HepG2 (cell line): ENCODE data around the gene ARHGAP45. TPM values are rescaled to one million over a fixed set of nuclear protein-coding genes. Genes with fewer than 3 reads are reported as not detected.

Source experiments
- ATAC-seq: fragments of 200-7000 bp; cut with Tn5 transposase; 3 replicates; pipeline ENCODE4 v1.9.1; 2020; ENCODE audit warnings: mild to moderate bottlenecking, moderate library complexity
- BruUV-seq: library from RNA; stranded (reverse); fragments of 400-500 nt; replicated peaks from 2 replicates; lab custom pipeline; 2021; lab: Mats Ljungman, UMichigan
- CTCF ChIA-PET: fragments of 300-600 bp; formaldehyde crosslinking; extraction: SDS; loops from one replicate; lab custom pipeline; 2021; ENCODE audit warnings: low total read pairs, inconsistent platforms, low intra/inter-chr PET ratio; lab: Yijun Ruan, JAX
- POLR2A ChIA-PET: fragments of 350-600 bp; sonication (Branson Sonifier 250); formaldehyde crosslinking; loops from one replicate; lab custom pipeline; 2020; ENCODE audit warnings: antibody characterized with exemption, inconsistent platforms; lab: Yijun Ruan, JAX
- DNase-seq: peaks from one replicate; pipeline ENCODE4 v3.0.0-alpha.2; 2015; ENCODE audit warnings: low spot score
- FAIRE-seq: peaks from 3 replicates; lab custom pipeline; 2011; peaks lifted over from hg19 to GRCh38; lab: Jason Lieb, UNC
- H2AFZ ChIP-seq: one replicate; pipeline ENCODE4 v1.6.1; 2011; ENCODE audit warnings: low read length, inconsistent platforms
- H3K27ac ChIP-seq: fragments of 300-600 bp; 3 replicates; pipeline ENCODE4 v1.8.0; 2011; ENCODE audit warnings: mixed run types, mild to moderate bottlenecking, mixed read lengths, low read length, inconsistent platforms; ENCODE audit not compliant: insufficient read depth; ENCODE audit errors: extremely low read length
- H3K27me3 ChIP-seq, 2 experiments: fragments of 200-600 bp in 1 of 2; 2 replicates in 1 of 2; 3 replicates in 1 of 2; pipeline versions ENCODE4 v1.6.0 to v1.8.0; 2011; ENCODE audit warnings: low read length in 2 of 2, mild to moderate bottlenecking in 2 of 2, moderate library complexity in 2 of 2, inconsistent platforms in 1 of 2; ENCODE audit not compliant: insufficient read depth in 2 of 2, control insufficient read depth in 1 of 2
- H3K36me3 ChIP-seq, 2 experiments: fragments of 200-600 bp in 1 of 2; replicated peaks in 1 of 2; 2 replicates in 1 of 2; 3 replicates in 1 of 2; pipeline versions ENCODE4 v1.5.1 to v1.8.0; 2011; ENCODE audit warnings: low read length in 2 of 2, inconsistent platforms in 1 of 2; ENCODE audit not compliant: insufficient read depth in 2 of 2, control insufficient read depth in 1 of 2
- H3K4me1 ChIP-seq: 2 replicates; pipeline ENCODE4 v1.5.1; 2012; ENCODE audit warnings: low read length, inconsistent platforms; ENCODE audit not compliant: insufficient read depth
- H3K4me2 ChIP-seq: 2 replicates; pipeline ENCODE4 v1.6.0; 2011; ENCODE audit warnings: low read depth, low read length, inconsistent platforms
- H3K4me3 ChIP-seq, 3 experiments: fragments of 200-600 bp in 1 of 3; sonication (generic), shearing (Covaris generic) in 1 of 3; replicated peaks in 1 of 3; 2 replicates each; pipeline ENCODE4 v1.5.1; 2011 to 2016; ENCODE audit warnings: low read length in 3 of 3, inconsistent platforms in 2 of 3, low read depth in 2 of 3, mild to moderate bottlenecking in 2 of 3, control low read depth in 1 of 3, mixed read lengths in 1 of 3; ENCODE audit not compliant: insufficient read depth in 1 of 3
- H3K79me2 ChIP-seq: one replicate; pipeline ENCODE4 v1.6.1; 2011; ENCODE audit warnings: low read length, inconsistent platforms; ENCODE audit not compliant: insufficient read depth
- H3K9ac ChIP-seq: 2 replicates; pipeline ENCODE4 v1.6.0; 2011; ENCODE audit warnings: mild to moderate bottlenecking, low read depth, low read length, inconsistent platforms; ENCODE audit not compliant: insufficient read depth
- H3K9me3 ChIP-seq: 2 replicates; pipeline ENCODE4 v1.5.1; 2012; ENCODE audit warnings: mild to moderate bottlenecking, low read length
- H4K20me1 ChIP-seq: 2 replicates; pipeline ENCODE4 v1.6.0; 2011; ENCODE audit warnings: inconsistent platforms, mild to moderate bottlenecking, low read length, moderate library complexity; ENCODE audit not compliant: insufficient read depth
- CHCHD3 ChIP-seq: sonication (generic); formaldehyde crosslinking; IDR thresholded peaks from 2 replicates; pipeline ENCODE4 v1.8.0; 2022; ENCODE audit warnings: mild to moderate bottlenecking, missing genetic modification reagents, moderate library complexity
- DNMT3B ChIP-seq: conservative IDR thresholded peaks from 2 replicates; pipeline ENCODE4 v1.6.1; 2016; ENCODE audit warnings: missing biosample characterization, control low read depth
- HIC2 ChIP-seq: sonication (generic); formaldehyde crosslinking; IDR thresholded peaks from 2 replicates; pipeline ENCODE4 v1.9.0; 2022; ENCODE audit warnings: low read depth, missing genetic modification reagents
- HOMEZ ChIP-seq: IDR thresholded peaks from 2 replicates; pipeline ENCODE4 v1.6.1; 2016; ENCODE audit warnings: low read depth
- IRX3 ChIP-seq: sonication (generic); formaldehyde crosslinking; IDR thresholded peaks from 2 replicates; pipeline ENCODE4 v1.8.1; 2023; ENCODE audit warnings: mild to moderate bottlenecking, low read depth, missing genetic modification reagents, borderline replicate concordance
- NFYB ChIP-seq: sonication (generic); formaldehyde crosslinking; IDR thresholded peaks from 2 replicates; pipeline ENCODE4 v1.4.0; 2020; ENCODE audit warnings: missing genetic modification reagents
- PAX8 ChIP-seq: sonication (generic); formaldehyde crosslinking; IDR thresholded peaks from 2 replicates; pipeline ENCODE4 v1.8.0; 2022; ENCODE audit warnings: mild to moderate bottlenecking, missing genetic modification reagents, borderline replicate concordance
- PCBP1 ChIP-seq: fragments of 200-400 bp; formaldehyde crosslinking; IDR thresholded peaks from 2 replicates; pipeline ENCODE4 v1.6.1; 2017; ENCODE audit warnings: mild to moderate bottlenecking, low read depth, low read length, borderline replicate concordance
- RFX5 ChIP-seq: IDR thresholded peaks from 2 replicates; pipeline ENCODE4 v1.6.1; 2011; ENCODE audit warnings: low read depth, low read length, improper control_type of control experiment
- SMAD9 ChIP-seq: sonication (generic); formaldehyde crosslinking; IDR thresholded peaks from 2 replicates; pipeline ENCODE4 v1.5.1; 2020; ENCODE audit warnings: mild to moderate bottlenecking, missing genetic modification reagents
- ZFP91 ChIP-seq: sonication (generic); formaldehyde crosslinking; IDR thresholded peaks from 2 replicates; pipeline ENCODE4 v1.9.0; 2022; ENCODE audit warnings: missing genetic modification reagents, mild to moderate bottlenecking, borderline replicate concordance
- ZNF251 ChIP-seq: sonication (generic); formaldehyde crosslinking; IDR thresholded peaks from 2 replicates; pipeline ENCODE4 v1.9.0; 2021; ENCODE audit warnings: mild to moderate bottlenecking, missing genetic modification reagents
- WGBS: methylation state at CpG from one replicate; pipeline ENCODE4 v1.1.6; 2017; ENCODE audit warnings: low lambda C conversion rate; 5-methylcytosine and 5-hydroxymethylcytosine counted together
- in situ Hi-C: cut with HindIII; loops from 2 replicates; pipeline ENCODE4 v1.10.0; 2017; ENCODE audit warnings: low pct_unique_long_range_greater_than_20kb; ENCODE audit not compliant: extremely low pct_ligation_motif_present
- intact Hi-C: fragments of 100-400 bp; cut with micrococcal nuclease; formaldehyde crosslinking; loops from one replicate; pipeline ENCODE4 v1.10.0; 2022; ENCODE audit not compliant: unreplicated experiment
- polyA plus RNA-seq, 8 experiments: library from polyadenylated mRNA; depleted of rRNA in 3 of 8; stranded (reverse) in 7 of 8; unstranded in 1 of 8; fragments of >200 nt; fragmentation: Illumina TruSeq in 4 of 8; extraction: Trizol in 4 of 8; gene quantifications; 2 replicates each; pipeline versions ENCODE4 v1.2.1 to v1.2.3, GENCODE V29; 2011 to 2016; ENCODE audit warnings: low read depth in 4 of 8, missing spikeins in 1 of 8, mixed read lengths in 1 of 8; ENCODE audit not compliant: insufficient read depth in 1 of 8
- total RNA-seq, 5 experiments: library from RNA; depleted of rRNA; stranded (reverse); fragments of >200 nt; fragmentation: Illumina TruSeq; extraction: Trizol; gene quantifications; 2 replicates each; pipeline ENCODE4 v1.2.3, GENCODE V29; 2016; ENCODE audit warnings: low read depth in 1 of 5
- TF ChIP-seq, protein P1 (sequence below): sonication (generic); formaldehyde crosslinking; IDR thresholded peaks from 2 replicates; pipeline ENCODE4 v1.5.0; 2020; ENCODE audit warnings: mild to moderate bottlenecking, missing genetic modification reagents

ARHGAP45 gene
- total and polyA plus RNA-seq, 2 of the 13 experiments (the other 11 are each of a cell fraction or from before 2014, with no cell fraction given): 0.84 to 32.0 TPM

DNA sequence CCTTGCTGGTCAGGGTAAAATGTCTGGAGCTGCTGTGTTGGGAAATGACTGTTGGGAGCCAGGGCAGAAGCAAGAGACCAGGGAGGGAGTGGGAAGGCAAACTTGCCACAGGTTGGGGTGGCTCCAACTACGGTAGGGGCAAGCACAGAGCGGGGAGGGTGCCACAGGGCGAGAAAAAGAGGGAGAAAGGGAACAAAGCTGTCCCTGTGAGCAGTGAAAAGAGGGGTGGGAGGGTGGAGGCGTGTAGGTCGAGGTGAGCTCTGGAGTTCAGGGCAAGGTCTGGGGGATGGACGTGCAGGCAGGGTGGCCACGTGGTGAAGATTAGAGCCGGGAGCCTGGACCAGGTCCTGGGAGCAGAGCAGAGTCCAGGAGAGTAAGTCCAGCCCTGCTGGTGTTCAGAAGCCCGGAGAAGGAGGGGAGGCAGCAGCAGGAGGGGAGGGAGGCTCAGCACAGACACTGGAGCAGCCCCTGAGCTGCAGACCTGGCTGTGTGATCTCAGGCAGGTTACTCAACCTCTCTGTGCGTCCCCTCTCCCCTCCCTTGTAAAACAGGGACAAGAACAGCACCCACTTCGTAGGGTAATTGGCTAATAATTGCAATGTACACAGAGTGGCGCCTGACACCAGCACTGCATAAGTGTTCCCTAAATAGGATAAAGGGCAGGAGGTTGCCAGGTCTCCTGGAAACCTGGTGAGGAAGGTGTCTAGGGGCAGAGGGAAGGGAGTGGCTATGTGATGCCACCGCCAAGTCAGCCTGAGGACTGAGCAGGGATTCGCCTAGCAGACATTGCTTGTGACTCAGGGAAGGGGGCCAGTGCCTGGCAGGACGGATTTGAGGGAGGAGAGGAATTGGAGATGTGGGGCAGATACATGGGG lies 31.4 kb downstream of the ARHGAP45 start:
- ChIA-PET CTCF (no interaction called here), POLR2A (interaction anchor here (0.6 to 2.4 kb wide), 24 partner anchors 9 to 175 kb away, joined by 3 to 13 read pairs (median 5); partner anchors contain the start of genes ARHGAP45, CIRBP, CNN2 and RNU6-2)
- Histone ChIP-seq H3K4me2 (peak overlapping the region; percentile 75), H3K4me1 (peaks cover 79% of the 10 kb centered on the region), H3K79me2 (peaks cover 18% of the 10 kb centered on the region), H3K27ac (peak overlapping the region; percentile 100), H4K20me1 (peaks cover 13% of the 10 kb centered on the region), H2AFZ (no peak overlapping the region), H3K9me3 (no peaks in the 10 kb centered on the region), H3K36me3 (0 out of 5 replicates have a peak, but pooled peaks cover 0 to 3% of the 10 kb centered on the region in 2 experiments), H3K4me3 (peak overlapping the region; percentile 8 to 54 (median 16); a peak in 5 of 6 replicates), H3K9ac (peak overlapping the region; percentile 88), H3K27me3 (no peaks in the 10 kb centered on the region; a peak in 1 of 5 replicates)
- intact Hi-C loops (loop anchor here (5.0 kb wide), 1 partner anchor 614 kb away; no protein-coding TSS in a partner anchor), in situ Hi-C loops (no loop called here)
- peak; percentile 75 for ATAC-seq
- WGBS: 15% methylated on average over 14 of the region's 15 CpGs
- no TSS peak for BruUV-seq
- FAIRE-seq: peak; percentile 86
- DNase-seq: peak; percentile 94
- 0 out of 2 replicates have a peak, but pooled peaks have one; percentile 43 for TF ChIP-seq PCBP1
- TF ChIP-seq HOMEZ (CRISPR knock-in tag): no peak
- no peak for TF ChIP-seq CHCHD3 (CRISPR knock-in tag)
- TF ChIP-seq NFYB (CRISPR knock-in tag): no peak; the same call in 1 of the 2 replicates
- peak; percentile 79; the same call in 1 of the 2 replicates for TF ChIP-seq ZFP91
- 0 out of 2 replicates have a peak, but pooled peaks have one; percentile 42 for TF ChIP-seq SMAD9 (CRISPR knock-in tag)
- TF ChIP-seq ZNF251 (CRISPR knock-in tag): no peak
- TF ChIP-seq PAX8: 0 out of 2 replicates have a peak, but pooled peaks have one; percentile 49
- peak; percentile 72; the same call in 1 of the 2 replicates for TF ChIP-seq IRX3 (CRISPR knock-in tag)
- TF ChIP-seq DNMT3B (CRISPR knock-in tag): no peak
- no peak; the same call in 1 of the 2 replicates for TF ChIP-seq HIC2
- TF ChIP-seq RFX5: no peak; the same call in 1 of the 2 replicates
- TF ChIP-seq, protein P1, sequence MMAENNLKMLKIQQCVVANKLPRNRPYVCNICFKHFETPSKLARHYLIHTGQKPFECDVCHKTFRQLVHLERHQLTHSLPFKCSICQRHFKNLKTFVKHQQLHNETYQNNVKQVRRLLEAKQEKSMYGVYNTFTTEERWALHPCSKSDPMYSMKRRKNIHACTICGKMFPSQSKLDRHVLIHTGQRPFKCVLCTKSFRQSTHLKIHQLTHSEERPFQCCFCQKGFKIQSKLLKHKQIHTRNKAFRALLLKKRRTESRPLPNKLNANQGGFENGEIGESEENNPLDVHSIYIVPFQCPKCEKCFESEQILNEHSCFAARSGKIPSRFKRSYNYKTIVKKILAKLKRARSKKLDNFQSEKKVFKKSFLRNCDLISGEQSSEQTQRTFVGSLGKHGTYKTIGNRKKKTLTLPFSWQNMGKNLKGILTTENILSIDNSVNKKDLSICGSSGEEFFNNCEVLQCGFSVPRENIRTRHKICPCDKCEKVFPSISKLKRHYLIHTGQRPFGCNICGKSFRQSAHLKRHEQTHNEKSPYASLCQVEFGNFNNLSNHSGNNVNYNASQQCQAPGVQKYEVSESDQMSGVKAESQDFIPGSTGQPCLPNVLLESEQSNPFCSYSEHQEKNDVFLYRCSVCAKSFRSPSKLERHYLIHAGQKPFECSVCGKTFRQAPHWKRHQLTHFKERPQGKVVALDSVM (CRISPR knock-in tag): peak; percentile 95
